ENCODE measurements around the gene TMEM171.

The TMEM171 gene

DNA sequence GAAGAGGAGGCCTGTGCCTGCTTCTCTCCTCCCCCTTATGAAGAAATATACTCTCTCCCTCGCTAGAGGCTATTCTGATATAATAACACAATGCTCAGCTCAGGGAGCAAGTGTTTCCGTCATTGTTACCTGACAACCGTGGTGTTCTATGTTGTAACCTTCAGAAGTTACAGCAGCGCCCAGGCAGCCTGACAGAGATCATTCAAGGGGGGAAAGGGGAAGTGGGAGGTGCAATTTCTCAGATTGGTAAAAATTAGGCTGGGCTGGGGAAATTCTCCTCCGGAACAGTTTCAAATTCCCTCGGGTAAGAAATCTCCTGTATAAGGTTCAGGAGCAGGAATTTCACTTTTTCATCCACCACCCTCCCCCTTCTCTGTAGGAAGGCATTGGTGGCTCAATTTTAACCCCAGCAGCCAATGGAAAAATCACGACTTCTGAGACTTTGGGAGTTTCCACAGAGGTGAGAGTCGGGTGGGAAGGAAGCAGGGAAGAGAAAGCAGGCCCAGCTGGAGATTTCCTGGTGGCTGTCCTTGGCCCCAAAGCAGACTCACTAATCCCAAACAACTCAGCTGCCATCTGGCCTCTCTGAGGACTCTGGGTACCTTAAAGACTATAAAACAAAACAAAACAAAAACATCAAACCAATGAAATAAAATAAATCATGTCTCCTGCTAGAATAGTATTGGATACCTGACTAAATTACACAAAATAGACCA is 53.9 kb downstream of the TMEM171 start:
- no peak overlapping the region for H3K4me3 ChIP-seq (ENCODE audit: low read depth, low read length)
- TF ChIP-seq, protein P1, sequence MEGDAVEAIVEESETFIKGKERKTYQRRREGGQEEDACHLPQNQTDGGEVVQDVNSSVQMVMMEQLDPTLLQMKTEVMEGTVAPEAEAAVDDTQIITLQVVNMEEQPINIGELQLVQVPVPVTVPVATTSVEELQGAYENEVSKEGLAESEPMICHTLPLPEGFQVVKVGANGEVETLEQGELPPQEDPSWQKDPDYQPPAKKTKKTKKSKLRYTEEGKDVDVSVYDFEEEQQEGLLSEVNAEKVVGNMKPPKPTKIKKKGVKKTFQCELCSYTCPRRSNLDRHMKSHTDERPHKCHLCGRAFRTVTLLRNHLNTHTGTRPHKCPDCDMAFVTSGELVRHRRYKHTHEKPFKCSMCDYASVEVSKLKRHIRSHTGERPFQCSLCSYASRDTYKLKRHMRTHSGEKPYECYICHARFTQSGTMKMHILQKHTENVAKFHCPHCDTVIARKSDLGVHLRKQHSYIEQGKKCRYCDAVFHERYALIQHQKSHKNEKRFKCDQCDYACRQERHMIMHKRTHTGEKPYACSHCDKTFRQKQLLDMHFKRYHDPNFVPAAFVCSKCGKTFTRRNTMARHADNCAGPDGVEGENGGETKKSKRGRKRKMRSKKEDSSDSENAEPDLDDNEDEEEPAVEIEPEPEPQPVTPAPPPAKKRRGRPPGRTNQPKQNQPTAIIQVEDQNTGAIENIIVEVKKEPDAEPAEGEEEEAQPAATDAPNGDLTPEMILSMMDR (IDR thresholded peaks at IDR 0.05; ENCODE audit: borderline replicate concordance, insufficient read depth, low read depth, low read length) = no peak

DNA sequence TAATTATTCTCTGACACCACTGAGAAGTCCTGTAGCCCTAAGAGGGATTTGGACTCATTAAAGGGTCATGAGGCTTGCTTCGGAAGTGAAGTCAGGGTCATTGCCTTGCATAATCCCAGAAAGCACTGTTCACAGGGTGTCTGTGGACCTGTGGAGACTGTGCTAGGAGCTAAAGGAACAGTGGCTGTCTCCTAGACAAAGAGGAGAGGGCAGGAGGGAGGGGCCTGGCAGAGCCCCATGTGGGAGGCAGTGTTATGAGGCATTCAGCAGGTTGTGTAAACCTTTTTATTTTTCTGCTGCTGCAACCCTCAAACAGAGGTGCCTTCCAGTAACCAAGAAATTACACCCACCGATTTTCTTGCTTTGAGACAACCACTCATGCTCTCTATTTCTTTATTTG is 55.9 kb downstream of the TMEM171 start:
- TF ChIP-seq, protein P1 (IDR thresholded peaks at IDR 0.05; ENCODE audit: borderline replicate concordance, insufficient read depth, low read depth, low read length) = no peak
- no peak overlapping the region for H3K4me3 ChIP-seq (ENCODE audit: low read depth, low read length)

DNA sequence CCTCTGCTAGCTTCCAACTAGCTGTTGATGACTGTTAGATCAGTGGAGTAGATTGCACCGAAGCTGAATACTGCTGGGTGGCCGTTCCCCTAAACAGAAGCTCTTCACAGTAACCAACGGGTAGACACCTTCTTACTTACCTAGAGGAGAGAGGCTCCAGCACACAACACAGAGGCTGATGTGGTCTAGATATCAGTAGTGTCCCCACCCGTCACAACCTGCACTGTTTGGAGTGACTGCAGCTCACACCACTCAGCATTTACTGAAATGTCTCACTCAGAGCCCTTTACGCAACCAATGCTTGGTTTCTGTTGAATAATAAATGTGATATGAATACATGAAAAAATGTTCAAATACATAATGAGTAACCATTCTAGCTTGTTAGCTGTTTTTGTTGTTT is 57.9 kb downstream of the TMEM171 start:
- H3K4me3 ChIP-seq (ENCODE audit: low read depth, low read length) = no peak overlapping the region
- TF ChIP-seq, protein P1 (IDR thresholded peaks at IDR 0.05; ENCODE audit: borderline replicate concordance, insufficient read depth, low read depth, low read length) = no peak

DNA sequence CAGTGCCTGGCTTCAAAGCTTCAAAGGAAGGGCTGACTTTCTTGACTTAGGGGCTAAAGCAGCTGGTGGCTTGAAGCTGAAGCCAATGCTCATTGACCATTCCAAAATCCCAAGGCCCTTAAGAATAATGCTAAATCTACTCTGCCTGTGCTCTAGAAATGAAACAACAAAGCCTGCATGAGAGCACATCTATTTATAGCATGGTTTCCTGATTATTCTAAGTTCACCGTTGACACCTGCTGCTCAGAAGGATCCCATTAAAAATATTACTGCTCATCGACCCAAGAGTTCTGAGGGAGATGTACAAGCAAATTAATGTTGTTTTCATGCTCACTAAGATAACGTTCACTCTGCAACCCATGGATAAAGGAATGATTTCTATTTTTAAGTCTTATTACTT is 59.4 kb downstream of the TMEM171 start:
- TF ChIP-seq, protein P1 (IDR thresholded peaks at IDR 0.05; ENCODE audit: borderline replicate concordance, insufficient read depth, low read depth, low read length) = no peak
- H3K4me3 ChIP-seq (ENCODE audit: low read depth, low read length) = no peak overlapping the region

DNA sequence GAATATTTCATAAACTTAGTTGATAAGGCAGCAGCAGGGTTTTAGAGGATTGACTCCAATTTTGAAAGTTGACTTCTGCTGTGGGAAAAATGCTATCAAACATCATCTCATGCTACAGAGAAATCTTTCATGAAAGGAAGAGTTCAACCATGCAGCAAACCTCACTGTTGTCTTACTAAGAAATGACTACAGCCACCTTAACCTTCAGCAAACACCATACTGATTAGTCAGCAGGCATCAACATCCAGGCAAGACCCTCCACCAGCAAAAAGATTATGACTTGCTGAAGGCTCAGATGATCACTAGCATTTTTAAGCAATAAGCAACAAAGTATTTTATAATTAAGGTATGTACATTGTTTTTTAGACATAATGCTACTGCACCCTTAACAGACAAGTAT is 60.2 kb downstream of the TMEM171 start:
- TF ChIP-seq, protein P1 (IDR thresholded peaks at IDR 0.05; ENCODE audit: borderline replicate concordance, insufficient read depth, low read depth, low read length) = no peak
- no peak overlapping the region for H3K4me3 ChIP-seq (ENCODE audit: low read depth, low read length)
